MM.1S (cell line): ENCODE results near the gene SRGAP3.

Experiments used
- DNase-seq: peaks from one replicate; pipeline ENCODE4 v3.0.0-alpha.2; 2015
- H2AFZ ChIP-seq: fragments of 300-600 bp; sonication (generic); 2 replicates; pipeline ENCODE4 v1.6.0; 2016; ENCODE audit warnings: antibody characterized with exemption, low read length
- H3F3A ChIP-seq: fragments of 300-600 bp; sonication (generic); 2 replicates; pipeline ENCODE4 v1.6.1; 2016; ENCODE audit warnings: mild to moderate bottlenecking, antibody characterized with exemption, low read length, moderate library complexity, mixed read lengths; ENCODE audit not compliant: insufficient read depth
- H3K27ac ChIP-seq: fragments of 300-600 bp; sonication (generic); 2 replicates; pipeline ENCODE4 v1.5.1; 2016; ENCODE audit warnings: mild to moderate bottlenecking, low read length
- H3K27me3 ChIP-seq: fragments of 300-600 bp; sonication (generic); replicated peaks from 2 replicates; pipeline ENCODE4 v1.6.0; 2016; ENCODE audit warnings: low read length; ENCODE audit not compliant: insufficient read depth
- H3K36me3 ChIP-seq: fragments of 300-600 bp; sonication (generic); replicated peaks from 2 replicates; pipeline ENCODE4 v1.6.1; 2016; ENCODE audit warnings: mild to moderate bottlenecking, low read length, mixed read lengths; ENCODE audit not compliant: insufficient read depth
- H3K4me1 ChIP-seq: fragments of 300-600 bp; sonication (generic); 2 replicates; pipeline ENCODE4 v1.6.1; 2016; ENCODE audit warnings: low read length, mixed read lengths
- H3K4me2 ChIP-seq: fragments of 300-600 bp; sonication (generic); 2 replicates; pipeline ENCODE4 v1.6.0; 2016; ENCODE audit warnings: low read depth, low read length
- H3K4me3 ChIP-seq: fragments of 300-600 bp; sonication (generic); 2 replicates; pipeline ENCODE4 v1.5.1; 2016; ENCODE audit warnings: low read length, mixed read lengths
- H3K79me2 ChIP-seq: fragments of 300-600 bp; sonication (generic); 2 replicates; pipeline ENCODE4 v1.6.1; 2016; ENCODE audit warnings: mixed run types, low read length, mixed read lengths
- H3K9ac ChIP-seq: fragments of 300-600 bp; sonication (generic); 2 replicates; pipeline ENCODE4 v1.6.1; 2016; ENCODE audit warnings: low read length, mixed read lengths
- H3K9me2 ChIP-seq: fragments of 300-600 bp; sonication (generic); replicated peaks from 2 replicates; pipeline ENCODE4 v1.6.1; 2016; ENCODE audit warnings: mild to moderate bottlenecking, low read length, mixed read lengths; ENCODE audit not compliant: insufficient read depth
- H3K9me3 ChIP-seq: fragments of 300-600 bp; sonication (generic); replicated peaks from 2 replicates; pipeline ENCODE4 v1.6.1; 2016; ENCODE audit warnings: mild to moderate bottlenecking, low read length, mixed read lengths; ENCODE audit not compliant: insufficient read depth
- H4K20me1 ChIP-seq: fragments of 300-600 bp; sonication (generic); 2 replicates; pipeline ENCODE4 v1.6.1; 2016; ENCODE audit warnings: mild to moderate bottlenecking, low read length, moderate library complexity, mixed read lengths; ENCODE audit not compliant: insufficient read depth
- CTCF ChIP-seq: fragments of 300-600 bp; sonication (generic); IDR thresholded peaks from 2 replicates; pipeline ENCODE4 v1.5.1; 2016; ENCODE audit warnings: antibody characterized with exemption, low read length, mixed read lengths
- EZH2 ChIP-seq: fragments of 300-600 bp; sonication (generic); optimal IDR thresholded peaks from 2 replicates; pipeline ENCODE3; 2017; ENCODE audit warnings: low read depth, mild to moderate bottlenecking, antibody characterized with exemption, low read length, mixed read lengths
- EZH2phosphoT487 ChIP-seq: fragments of 300-600 bp; sonication (generic); IDR thresholded peaks from 2 replicates; pipeline ENCODE4 v1.6.1; 2018; ENCODE audit warnings: antibody characterized with exemption, low read length

Gene SRGAP3

GRCh38 chr3:9012521-9012920 is 236.9 kb downstream of the SRGAP3 start:
- Histone ChIP-seq H3F3A (no peaks in the 10 kb centered on the region), H3K4me2 (no peak overlapping the region), H3K9ac (no peak overlapping the region), H3K36me3 (no peaks in the 10 kb centered on the region), H3K27ac (no peak overlapping the region), H3K4me3 (no peak overlapping the region), H3K9me2 (no peaks in the 10 kb centered on the region), H3K27me3 (no peaks in the 10 kb centered on the region), H3K4me1 (no peaks in the 10 kb centered on the region), H2AFZ (no peak overlapping the region), H3K9me3 (no peaks in the 10 kb centered on the region), H3K79me2 (no peaks in the 10 kb centered on the region), H4K20me1 (no peaks in the 10 kb centered on the region)
- no peak for DNase-seq
- TF ChIP-seq EZH2phosphoT487: no peak
- no peak for TF ChIP-seq CTCF
- TF ChIP-seq EZH2: no peak

GRCh38 chr3:9009976-9010545 is 239.4 kb downstream of the SRGAP3 start:
- Histone ChIP-seq H3K4me2 (no peak overlapping the region), H3K79me2 (no peaks in the 10 kb centered on the region), H3K9ac (no peak overlapping the region), H3F3A (no peaks in the 10 kb centered on the region), H3K9me2 (no peaks in the 10 kb centered on the region), H3K4me1 (no peaks in the 10 kb centered on the region), H4K20me1 (no peaks in the 10 kb centered on the region), H3K27me3 (no peaks in the 10 kb centered on the region), H3K4me3 (no peak overlapping the region), H3K36me3 (no peaks in the 10 kb centered on the region), H3K27ac (no peak overlapping the region), H3K9me3 (no peaks in the 10 kb centered on the region), H2AFZ (no peak overlapping the region)
- no peak for DNase-seq
- no peak for TF ChIP-seq EZH2
- no peak for TF ChIP-seq CTCF
- TF ChIP-seq EZH2phosphoT487: no peak

GRCh38 chr3:9008550-9009255 is 240.7 kb downstream of the SRGAP3 start:
- Histone ChIP-seq H3K4me1 (no peaks in the 10 kb centered on the region), H3K36me3 (no peaks in the 10 kb centered on the region), H3K9me3 (no peaks in the 10 kb centered on the region), H3K27me3 (no peaks in the 10 kb centered on the region), H3K9ac (no peak overlapping the region), H2AFZ (no peak overlapping the region), H3K4me3 (no peak overlapping the region), H3K9me2 (no peaks in the 10 kb centered on the region), H3K27ac (no peak overlapping the region), H3K79me2 (no peaks in the 10 kb centered on the region), H3F3A (no peaks in the 10 kb centered on the region), H4K20me1 (no peaks in the 10 kb centered on the region), H3K4me2 (no peak overlapping the region)
- DNase-seq: no peak
- TF ChIP-seq EZH2: no peak
- no peak for TF ChIP-seq CTCF
- no peak for TF ChIP-seq EZH2phosphoT487
